ENCODE measurements around the gene EXTL1. TPM values are rescaled to one million over a fixed set of nuclear protein-coding genes. Genes with fewer than 3 reads are reported as not detected.
"Not testable (repeated sequence)": the region's sequence is repeated elsewhere in the genome, so short reads cannot be mapped to it uniquely, and the experiment has no call there.

EXTL1 gene
- total RNA-seq, 4 donors from 2014 or later = 0.33 to 2.1 (median 0.97) TPM; not detected in 1

DNA sequence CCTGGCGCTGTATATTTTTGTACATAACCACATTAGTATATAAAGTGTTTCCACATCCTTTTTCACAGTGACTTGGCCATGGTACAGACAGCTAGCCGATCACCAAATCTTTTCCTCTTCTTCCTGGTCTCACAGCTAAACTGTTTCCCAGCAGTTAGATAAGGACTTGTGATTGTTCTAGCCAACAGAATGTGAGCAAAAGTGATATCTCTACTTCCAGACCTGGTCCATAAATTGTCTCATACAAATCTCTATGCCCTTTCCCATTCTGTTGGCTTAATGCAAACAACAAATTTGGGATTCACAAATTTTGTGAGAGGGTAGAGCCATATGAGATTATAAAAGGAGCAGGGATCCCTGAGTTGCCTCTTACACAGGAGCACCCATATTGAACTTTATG is 43.2 kb upstream of the EXTL1 start:
- DNase-seq (ENCODE audit: extremely low spot score) = no peak
- intact Hi-C loops (cut with DNase I) = no loop called here
- WGBS = 94% methylated on average over 2 of the region's 2 CpGs
- Histone ChIP-seq H3K4me3 (no peak overlapping the region), H3K9me3 (no peaks in the 10 kb centered on the region), H3K27ac (replicated peaks in 1 of 4) (no peak overlapping the region), H3K4me1 (no peaks in the 10 kb centered on the region), H3K36me3 (peaks cover 45 to 97% (median 81%) of the 10 kb centered on the region in 4 donors), H3K27me3 (no peaks in the 10 kb centered on the region)
- no peak for TF ChIP-seq POLR2A (IDR thresholded peaks at IDR 0.05; ENCODE audit: low read depth)
- no peak for TF ChIP-seq EP300 (IDR thresholded peaks at IDR 0.05)
- TF ChIP-seq POLR2AphosphoS5 (IDR thresholded peaks at IDR 0.05) = no peak
- no peak for TF ChIP-seq CTCF (IDR thresholded peaks at IDR 0.05)

DNA sequence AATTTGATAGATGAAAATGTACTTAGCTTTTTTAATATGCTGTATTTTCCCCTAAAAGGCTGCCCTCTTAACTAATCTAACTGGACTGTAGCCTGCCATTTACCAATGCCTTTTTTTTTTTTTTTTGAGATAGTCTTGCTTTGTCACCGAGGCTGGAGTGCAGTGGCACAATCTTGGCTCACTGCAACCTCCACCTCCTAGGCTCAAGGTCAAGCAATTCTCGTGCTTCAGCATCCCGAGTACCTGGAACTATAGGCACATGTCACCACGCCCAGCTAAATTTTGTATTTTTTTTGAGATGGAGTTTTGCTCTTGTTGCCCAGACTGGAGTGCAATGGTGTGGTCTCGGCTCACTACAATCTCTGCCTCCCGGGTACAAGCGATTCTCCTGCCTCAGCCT is 42.4 kb upstream of the EXTL1 start:
- TF ChIP-seq POLR2AphosphoS5 (IDR thresholded peaks at IDR 0.05) = no peak
- no peak for TF ChIP-seq CTCF (IDR thresholded peaks at IDR 0.05)
- no peak for TF ChIP-seq EP300 (IDR thresholded peaks at IDR 0.05)
- no peak for TF ChIP-seq POLR2A (IDR thresholded peaks at IDR 0.05; ENCODE audit: low read depth)
- intact Hi-C loops (cut with DNase I) = no loop called here
- Histone ChIP-seq H3K27me3 (no peaks in the 10 kb centered on the region), H3K4me1 (no peaks in the 10 kb centered on the region), H3K9me3 (no peaks in the 10 kb centered on the region), H3K4me3 (no peak overlapping the region), H3K36me3 (peaks cover 44 to 97% (median 81%) of the 10 kb centered on the region in 4 donors), H3K27ac (replicated peaks in 1 of 4) (no peak overlapping the region)
- WGBS = 80% methylated on average over 7 of the region's 7 CpGs
- no peak for DNase-seq (ENCODE audit: extremely low spot score)

- H3K27ac ChIP-seq (replicated peaks in 1 of 4) = no peak overlapping the region
- no peaks in the 10 kb centered on the region for H3K9me3 ChIP-seq
- peaks cover 32 to 92% (median 69%) of the 10 kb centered on the region in 4 donors for H3K36me3 ChIP-seq
- DNase-seq (ENCODE audit: extremely low spot score) = no peak
- H3K4me3 ChIP-seq = no peak overlapping the region
- no peak for TF ChIP-seq POLR2AphosphoS5 (IDR thresholded peaks at IDR 0.05)
- no peak for TF ChIP-seq POLR2A (IDR thresholded peaks at IDR 0.05; ENCODE audit: low read depth)
- TF ChIP-seq CTCF (IDR thresholded peaks at IDR 0.05) = no peak
- TF ChIP-seq EP300 (IDR thresholded peaks at IDR 0.05) = no peak
- no peaks in the 10 kb centered on the region for H3K27me3 ChIP-seq
- intact Hi-C loops (cut with DNase I) = no loop called here
- 93% methylated on average over 1 of the region's 1 CpG for WGBS
- H3K4me1 ChIP-seq = peaks cover 0 to 4% (median 0%) of the 10 kb centered on the region in 4 donors
Measured at GRCh38 chr1:25985171-25985570, 36.4 kb upstream of the EXTL1 start.

GRCh38 chr1:25985670-25986069 is 35.9 kb upstream of the EXTL1 start:
- Histone ChIP-seq H3K36me3 (peaks cover 32 to 92% (median 66%) of the 10 kb centered on the region in 4 donors), H3K4me3 (no peak overlapping the region), H3K27ac (replicated peaks in 1 of 4) (no peak overlapping the region), H3K9me3 (no peaks in the 10 kb centered on the region), H3K4me1 (peaks cover 0 to 9% (median 0%) of the 10 kb centered on the region in 4 donors), H3K27me3 (no peaks in the 10 kb centered on the region)
- DNase-seq (ENCODE audit: extremely low spot score) = no peak
- TF ChIP-seq EP300 (IDR thresholded peaks at IDR 0.05) = no peak
- no peak for TF ChIP-seq POLR2AphosphoS5 (IDR thresholded peaks at IDR 0.05)
- TF ChIP-seq CTCF (IDR thresholded peaks at IDR 0.05) = no peak
- TF ChIP-seq POLR2A (IDR thresholded peaks at IDR 0.05; ENCODE audit: low read depth) = no peak
- intact Hi-C loops (cut with DNase I) = no loop called here
- WGBS = 98% methylated on average over 3 of the region's 3 CpGs

DNA sequence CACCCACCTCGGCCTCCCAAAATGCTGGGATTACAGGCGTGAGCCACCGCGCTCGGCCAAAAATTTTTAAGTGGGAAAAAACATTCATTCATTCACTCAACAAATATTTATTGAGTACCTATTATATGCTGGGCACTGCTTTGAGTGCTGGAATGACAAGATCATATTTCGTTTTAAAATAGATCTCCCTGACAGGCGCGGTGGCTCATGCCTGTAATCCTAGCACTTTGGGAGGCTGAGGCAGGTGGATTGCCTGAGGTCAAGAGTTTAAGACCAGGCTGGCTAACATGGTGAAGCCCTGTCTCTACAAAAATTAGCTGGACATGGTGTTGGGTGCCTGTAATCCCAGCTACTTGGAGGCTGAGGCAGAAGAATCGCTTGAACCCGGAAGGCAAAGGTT is 34.8 kb upstream of the EXTL1 start:
- DNase-seq (ENCODE audit: extremely low spot score); H3K27ac ChIP-seq (replicated peaks in 1 of 4); H3K27me3 ChIP-seq; H3K9me3 ChIP-seq; intact Hi-C loops (cut with DNase I); H3K4me3 ChIP-seq: not testable (repeated sequence)
- H3K4me1 ChIP-seq = peaks cover 0 to 12% (median 0%) of the 10 kb centered on the region in 4 donors
- WGBS = 96% methylated on average over 10 of the region's 10 CpGs
- H3K36me3 ChIP-seq = peaks cover 26 to 83% (median 56%) of the 10 kb centered on the region in 4 donors

Data from esophagus muscularis mucosa (tissue), 4 donors.